ENCODE results near the gene DKC1.

DKC1 gene

GRCh38 chrX:154797006-154797405 lies 34.3 kb downstream of the DKC1 start:
- peak; percentile 6 for DNase-seq (ENCODE audit: low read depth)
- no peak for TF ChIP-seq CTCF (IDR thresholded peaks at IDR 0.05; ENCODE audit: low read length, missing control alignments)
- no peak overlapping the region for H3K4me3 ChIP-seq (replicated peaks; ENCODE audit: low read depth, low read length)

GRCh38 chrX:154799556-154800348 lies 37.1 kb downstream of the DKC1 start:
- H3K4me3 ChIP-seq (replicated peaks; ENCODE audit: low read depth, low read length) = no peak overlapping the region
- TF ChIP-seq CTCF (IDR thresholded peaks at IDR 0.05; ENCODE audit: low read length, missing control alignments) = no peak
- DNase-seq (ENCODE audit: low read depth) = peak; percentile 61

- DNase-seq (ENCODE audit: low read depth) = peak; percentile 14
- TF ChIP-seq CTCF (IDR thresholded peaks at IDR 0.05; ENCODE audit: low read length, missing control alignments) = no peak
- H3K4me3 ChIP-seq (replicated peaks; ENCODE audit: low read depth, low read length) = no peak overlapping the region
Observed at GRCh38 chrX:154800478-154801210, 38.0 kb downstream of the DKC1 start.

- H3K4me3 ChIP-seq (replicated peaks; ENCODE audit: low read depth, low read length) = no peak overlapping the region
- no peak for TF ChIP-seq CTCF (IDR thresholded peaks at IDR 0.05; ENCODE audit: low read length, missing control alignments)
- no peak for DNase-seq (ENCODE audit: low read depth)
Observed at GRCh38 chrX:154802947-154803346, 40.3 kb downstream of the DKC1 start.

GRCh38 chrX:154804261-154804956 lies 41.7 kb downstream of the DKC1 start:
- no peak for DNase-seq (ENCODE audit: low read depth)
- TF ChIP-seq CTCF (IDR thresholded peaks at IDR 0.05; ENCODE audit: low read length, missing control alignments) = no peak
- peak overlapping the region; percentile 67 for H3K4me3 ChIP-seq (replicated peaks; ENCODE audit: low read depth, low read length)

- DNase-seq (ENCODE audit: low read depth) = peak; percentile 80
- no peak for TF ChIP-seq CTCF (IDR thresholded peaks at IDR 0.05; ENCODE audit: low read length, missing control alignments)
- H3K4me3 ChIP-seq (replicated peaks; ENCODE audit: low read depth, low read length) = peak within 1 kb of the TSS; percentile 67
Observed at GRCh38 chrX:154804957-154805695, 42.5 kb downstream of the DKC1 start, which contains the start of gene MPP1. MPP1 (minus strand) TSS chrX:154805485; CDS start chrX:154805373, 112 bp downstream.

Measured in fibroblast of pulmonary artery (primary cell).